ENCODE results near the gene KCTD5. TPM values are rescaled to one million over a fixed set of nuclear protein-coding genes. Genes with fewer than 3 reads are reported as not detected.

The KCTD5 gene
- total RNA-seq, 2 donors from 2014 or later: 29.8 to 32.6 TPM

GRCh38 chr16:2715966-2716885 lies 33.9 kb downstream of the KCTD5 start:
- no peak overlapping the region for H3K9ac ChIP-seq (ENCODE audit: extremely low read depth, low read length, poor library complexity, severe bottlenecking)
- 84 to 89% methylated on average over 7 to 17 of the region's 17 CpGs for WGBS, 2 experiments (ENCODE audit: insufficient coverage in 1 of 2, insufficient read length in 1 of 2)
- no peaks in the 10 kb centered on the region for H3K27me3 ChIP-seq (ENCODE audit: control insufficient read depth, insufficient read depth, low read length, poor library complexity, severe bottlenecking)
- H3K4me1 ChIP-seq (ENCODE audit: control insufficient read depth, insufficient read depth, low read length): no peaks in the 10 kb centered on the region
- H3K27ac ChIP-seq (ENCODE audit: low read depth, low read length): no peak overlapping the region
- TF ChIP-seq CTCF (conservative IDR thresholded peaks at IDR 0.05): no peak
- no peak for DNase-seq
- Mint-ChIP-seq H3K36me3 (ENCODE audit: low read depth) (no peaks in the 10 kb centered on the region), H3K27me3 (ENCODE audit: insufficient read depth) (peaks cover 5% of the 10 kb centered on the region), H3K4me1 (no peaks in the 10 kb centered on the region), H3K27ac (no peak overlapping the region), H3K9me3 (no peaks in the 10 kb centered on the region), H3K4me3 (no peak overlapping the region)
- no peak overlapping the region for H3K4me3 ChIP-seq (ENCODE audit: low read length)
- H3K36me3 ChIP-seq (ENCODE audit: control insufficient read depth, insufficient read depth, low read length): no peaks in the 10 kb centered on the region
- no peaks in the 10 kb centered on the region for H3K9me3 ChIP-seq (ENCODE audit: control insufficient read depth, low read length)

- Mint-ChIP-seq H3K27me3 (ENCODE audit: insufficient read depth) (peaks cover 5% of the 10 kb centered on the region), H3K36me3 (ENCODE audit: low read depth) (no peaks in the 10 kb centered on the region), H3K4me1 (no peaks in the 10 kb centered on the region), H3K27ac (no peak overlapping the region), H3K4me3 (no peak overlapping the region), H3K9me3 (no peaks in the 10 kb centered on the region)
- Histone ChIP-seq H3K27ac (ENCODE audit: low read depth, low read length) (no peak overlapping the region), H3K9me3 (ENCODE audit: control insufficient read depth, low read length) (no peaks in the 10 kb centered on the region), H3K4me1 (ENCODE audit: control insufficient read depth, insufficient read depth, low read length) (no peaks in the 10 kb centered on the region), H3K36me3 (ENCODE audit: control insufficient read depth, insufficient read depth, low read length) (no peaks in the 10 kb centered on the region), H3K4me3 (ENCODE audit: low read length) (no peak overlapping the region), H3K27me3 (ENCODE audit: control insufficient read depth, insufficient read depth, low read length, poor library complexity, severe bottlenecking) (no peaks in the 10 kb centered on the region), H3K9ac (ENCODE audit: extremely low read depth, low read length, poor library complexity, severe bottlenecking) (no peak overlapping the region)
- peak; percentile 37 for TF ChIP-seq CTCF (conservative IDR thresholded peaks at IDR 0.05)
- WGBS, 2 experiments (ENCODE audit: insufficient coverage in 1 of 2, insufficient read length in 1 of 2): 85 to 88% methylated on average over 2 to 10 of the region's 10 CpGs
- no peak for DNase-seq
These were observed 34.6 kb downstream of the KCTD5 start for GRCh38 chr16:2716948-2717347.

- no peak overlapping the region for H3K9ac ChIP-seq (ENCODE audit: extremely low read depth, low read length, poor library complexity, severe bottlenecking)
- Mint-ChIP-seq H3K4me1 (no peaks in the 10 kb centered on the region), H3K27me3 (ENCODE audit: insufficient read depth) (peaks cover 5% of the 10 kb centered on the region), H3K9me3 (no peaks in the 10 kb centered on the region), H3K36me3 (ENCODE audit: low read depth) (no peaks in the 10 kb centered on the region), H3K4me3 (no peak overlapping the region), H3K27ac (no peak overlapping the region)
- TF ChIP-seq CTCF (conservative IDR thresholded peaks at IDR 0.05): no peak
- no peaks in the 10 kb centered on the region for H3K27me3 ChIP-seq (ENCODE audit: control insufficient read depth, insufficient read depth, low read length, poor library complexity, severe bottlenecking)
- no peak overlapping the region for H3K4me3 ChIP-seq (ENCODE audit: low read length)
- 92 to 93% methylated on average over 15 to 21 of the region's 21 CpGs for WGBS, 2 experiments (ENCODE audit: insufficient coverage in 1 of 2, insufficient read length in 1 of 2)
- no peaks in the 10 kb centered on the region for H3K36me3 ChIP-seq (ENCODE audit: control insufficient read depth, insufficient read depth, low read length)
- no peak for DNase-seq
- no peaks in the 10 kb centered on the region for H3K4me1 ChIP-seq (ENCODE audit: control insufficient read depth, insufficient read depth, low read length)
- no peaks in the 10 kb centered on the region for H3K9me3 ChIP-seq (ENCODE audit: control insufficient read depth, low read length)
- H3K27ac ChIP-seq (ENCODE audit: low read depth, low read length): no peak overlapping the region
These were observed 35.3 kb downstream of the KCTD5 start for GRCh38 chr16:2717383-2718263.
